Measurements from ENCODE around the gene LSP1. TPM values are rescaled to one million over a fixed set of nuclear protein-coding genes. Genes with fewer than 3 reads are reported as not detected.

Gene LSP1
- total RNA-seq, 1 donor from 2014 or later = 41.9 TPM

- Histone ChIP-seq H3K4me1 (peaks cover 61 to 72% of the 10 kb centered on the region in 2 donors), H3K4me3 (no peak overlapping the region), H3K27ac (peak overlapping the region; percentile 94 to 96), H3K9me3 (no peaks in the 10 kb centered on the region), H3K27me3 (no peaks in the 10 kb centered on the region), H3K36me3 (no peaks in the 10 kb centered on the region)
- DNase-seq (ENCODE audit: low spot score in 2 of 2) = peak in 1 of 2 donors; percentile 77
- TF ChIP-seq, protein P1, sequence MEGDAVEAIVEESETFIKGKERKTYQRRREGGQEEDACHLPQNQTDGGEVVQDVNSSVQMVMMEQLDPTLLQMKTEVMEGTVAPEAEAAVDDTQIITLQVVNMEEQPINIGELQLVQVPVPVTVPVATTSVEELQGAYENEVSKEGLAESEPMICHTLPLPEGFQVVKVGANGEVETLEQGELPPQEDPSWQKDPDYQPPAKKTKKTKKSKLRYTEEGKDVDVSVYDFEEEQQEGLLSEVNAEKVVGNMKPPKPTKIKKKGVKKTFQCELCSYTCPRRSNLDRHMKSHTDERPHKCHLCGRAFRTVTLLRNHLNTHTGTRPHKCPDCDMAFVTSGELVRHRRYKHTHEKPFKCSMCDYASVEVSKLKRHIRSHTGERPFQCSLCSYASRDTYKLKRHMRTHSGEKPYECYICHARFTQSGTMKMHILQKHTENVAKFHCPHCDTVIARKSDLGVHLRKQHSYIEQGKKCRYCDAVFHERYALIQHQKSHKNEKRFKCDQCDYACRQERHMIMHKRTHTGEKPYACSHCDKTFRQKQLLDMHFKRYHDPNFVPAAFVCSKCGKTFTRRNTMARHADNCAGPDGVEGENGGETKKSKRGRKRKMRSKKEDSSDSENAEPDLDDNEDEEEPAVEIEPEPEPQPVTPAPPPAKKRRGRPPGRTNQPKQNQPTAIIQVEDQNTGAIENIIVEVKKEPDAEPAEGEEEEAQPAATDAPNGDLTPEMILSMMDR (IDR thresholded peaks at IDR 0.05) = no peak
- intact Hi-C loops (cut with DNase I) = loop anchor here (10.0 kb wide), 1 partner anchor 254 kb away; the partner anchor contains the start of gene DUSP8
These were observed 23.7 kb upstream of the LSP1 start for GRCh38 chr11:1829039-1829820.

- Histone ChIP-seq H3K4me1 (peaks cover 61 to 68% of the 10 kb centered on the region in 2 donors), H3K4me3 (no peak overlapping the region), H3K27ac (peak overlapping the region; percentile 94 to 96), H3K27me3 (no peaks in the 10 kb centered on the region), H3K36me3 (no peaks in the 10 kb centered on the region), H3K9me3 (no peaks in the 10 kb centered on the region)
- TF ChIP-seq, protein P1 (IDR thresholded peaks at IDR 0.05) = no peak
- no peak for DNase-seq (ENCODE audit: low spot score in 2 of 2)
- intact Hi-C loops (cut with DNase I) = loop anchor here (1.0 to 5.0 kb wide), 3 partner anchors 52 to 80 kb away; partner anchors contain the start of genes CTSD and IFITM10
These were observed 22.9 kb upstream of the LSP1 start for GRCh38 chr11:1830004-1830321.

DNA sequence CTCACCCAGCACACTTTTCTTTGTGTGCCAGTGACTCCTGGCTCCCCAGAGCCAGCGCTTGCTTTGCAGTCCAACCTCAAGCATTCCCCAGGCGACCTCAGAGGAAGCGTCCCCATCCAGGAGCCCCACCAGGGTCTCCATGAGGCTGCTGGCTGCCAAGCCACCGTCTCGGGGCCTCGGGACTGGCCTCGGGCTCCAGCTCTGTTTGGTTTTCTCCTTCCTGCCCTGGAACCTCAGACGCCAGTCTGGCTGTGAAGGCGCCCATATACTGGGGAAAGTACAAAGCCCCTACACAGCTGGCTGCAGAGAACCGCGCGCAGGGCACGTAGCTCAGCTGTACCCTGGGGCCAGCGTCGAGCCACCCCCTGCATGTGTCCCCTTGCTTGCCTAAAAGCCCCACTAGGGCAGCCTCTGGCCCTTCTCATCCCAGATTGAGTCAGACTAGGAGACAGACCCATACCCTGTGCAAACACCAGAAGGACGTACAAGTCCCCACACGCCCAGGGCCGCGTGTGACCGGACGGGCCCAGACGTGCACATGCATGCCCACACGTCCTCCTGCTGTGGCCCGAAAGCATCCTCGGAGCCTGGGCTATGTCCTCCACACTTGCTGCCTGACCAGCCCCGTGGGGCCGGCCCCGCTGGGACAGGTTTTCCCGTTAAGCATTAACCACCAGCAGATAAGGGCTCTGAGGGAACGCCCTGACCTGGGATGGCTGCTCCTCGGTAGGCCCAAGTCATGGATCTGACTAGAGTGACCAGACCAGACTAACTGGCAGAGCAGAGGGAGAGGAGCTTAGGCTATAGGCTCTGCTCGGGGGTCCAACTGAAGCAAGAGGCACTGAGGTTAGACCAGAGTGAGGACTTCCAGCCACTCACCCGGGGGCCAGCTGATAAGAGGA lies 22.3 kb upstream of the LSP1 start:
- DNase-seq (ENCODE audit: low spot score in 2 of 2) = no peak
- TF ChIP-seq, protein P1 (IDR thresholded peaks at IDR 0.05) = no peak
- H3K36me3 ChIP-seq = no peaks in the 10 kb centered on the region
- H3K27me3 ChIP-seq = no peaks in the 10 kb centered on the region
- no peak overlapping the region for H3K4me3 ChIP-seq
- H3K4me1 ChIP-seq = peaks cover 56 to 62% of the 10 kb centered on the region in 2 donors
- intact Hi-C loops (cut with DNase I) = loop anchor here (1.0 to 5.0 kb wide), 3 partner anchors 52 to 80 kb away; partner anchors contain the start of genes CTSD and IFITM10
- peak overlapping the region; percentile 94 to 96 for H3K27ac ChIP-seq
- no peaks in the 10 kb centered on the region for H3K9me3 ChIP-seq

DNA sequence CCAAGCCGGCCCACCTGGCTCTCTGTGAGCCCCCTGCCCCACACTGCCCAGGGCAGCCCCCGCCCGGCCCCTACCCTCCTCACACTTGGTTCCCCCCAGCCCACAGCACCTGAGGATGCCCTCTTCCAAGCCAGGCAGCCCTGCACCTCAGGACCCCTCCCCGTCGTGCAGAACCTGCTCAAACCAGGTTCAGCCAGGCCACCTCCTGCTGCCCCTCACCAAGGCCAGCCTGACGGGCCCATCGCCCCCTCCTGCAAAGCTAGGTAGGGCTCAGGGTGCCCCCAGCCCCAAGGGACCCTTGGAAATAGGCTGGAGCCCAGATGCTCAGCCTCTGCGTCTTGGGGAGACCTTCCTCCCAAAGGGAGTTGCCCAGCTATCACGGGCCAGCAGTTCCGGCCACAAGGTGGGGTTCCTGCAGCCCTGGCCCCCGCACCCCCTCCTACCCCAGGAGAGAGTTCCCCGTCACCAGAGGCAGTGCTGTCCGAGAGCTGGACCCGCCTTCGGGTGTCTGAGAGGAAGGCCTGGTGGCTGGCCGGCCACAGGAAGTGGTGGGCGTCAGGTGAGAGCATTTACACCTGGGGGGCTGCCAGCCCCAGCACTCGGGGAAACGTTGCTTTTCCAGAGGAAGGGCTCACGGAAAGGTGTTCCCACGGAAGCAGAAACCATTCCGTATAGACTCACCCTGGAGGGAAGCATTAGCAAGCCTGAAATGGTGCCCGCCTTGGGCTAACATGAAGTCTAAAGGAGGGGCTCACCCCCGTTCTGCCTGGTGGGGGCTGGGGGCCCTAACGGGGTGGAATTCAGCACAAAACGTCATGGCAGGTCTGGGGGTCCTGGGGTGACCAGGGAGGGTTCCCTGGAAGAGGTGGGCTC lies 21.3 kb upstream of the LSP1 start:
- no peaks in the 10 kb centered on the region for H3K36me3 ChIP-seq
- H3K9me3 ChIP-seq = no peaks in the 10 kb centered on the region
- TF ChIP-seq, protein P1 (IDR thresholded peaks at IDR 0.05) = no peak
- DNase-seq (ENCODE audit: low spot score in 2 of 2) = peak in 1 of 2 donors; percentile 62
- intact Hi-C loops (cut with DNase I) = loop anchor here (1.0 to 5.0 kb wide), 3 partner anchors 51 to 179 kb away; no protein-coding TSS in a partner anchor
- peak overlapping the region; percentile 94 to 96 for H3K27ac ChIP-seq
- H3K27me3 ChIP-seq = no peaks in the 10 kb centered on the region
- H3K4me1 ChIP-seq = peaks cover 48 to 52% of the 10 kb centered on the region in 2 donors
- H3K4me3 ChIP-seq = peak overlapping the region in 1 of 2 donors; percentile 53
